GM12878 (cell line): ENCODE results near the gene LENEP. TPM values are rescaled to one million over a fixed set of nuclear protein-coding genes. Genes with fewer than 3 reads are reported as not detected.

Experiments used
- ATAC-seq: fragments of 200-7000 bp; cut with Tn5 transposase; 3 replicates; pipeline ENCODE4 v1.9.1; 2020; ENCODE audit warnings: mild to moderate bottlenecking, moderate library complexity
- BruUV-seq: library from RNA; stranded (reverse); fragments of 400-500 nt; replicated peaks from 2 replicates; lab custom pipeline; 2021; lab: Mats Ljungman, UMichigan
- CTCF ChIA-PET: fragments of 300-600 bp; sonication (Branson Sonifier 250); formaldehyde crosslinking; extraction: SDS; loops from one replicate; lab custom pipeline; 2021; ENCODE audit warnings: inconsistent platforms; lab: Yijun Ruan, JAX
- POLR2A ChIA-PET: fragments of 350-600 bp; formaldehyde crosslinking; extraction: SDS; loops from one replicate; lab custom pipeline; 2021; ENCODE audit warnings: inconsistent platforms; lab: Charles Lee
- RAD21 ChIA-PET: fragments of 300-600 bp; sonication (Branson Sonifier 250); formaldehyde crosslinking; loops from one replicate; lab custom pipeline; 2023; ENCODE audit warnings: antibody characterized with exemption; ENCODE audit not compliant: unreplicated experiment; lab: Charles Lee
- SMC1A ChIA-PET: fragments of 300-600 bp; sonication (Branson Sonifier 250); formaldehyde crosslinking; loops from one replicate; lab custom pipeline; 2023; ENCODE audit not compliant: unreplicated experiment, uncharacterized antibody; lab: Charles Lee
- DNase-seq: peaks from one replicate; pipeline ENCODE4 v3.0.0-alpha.2; 2011; ENCODE audit warnings: low read depth, low spot score
- FAIRE-seq: peaks from 3 replicates; lab custom pipeline; 2011; peaks lifted over from hg19 to GRCh38; lab: Jason Lieb, UNC
- H2AFZ ChIP-seq: 2 replicates; pipeline ENCODE4 v1.6.0; 2011; ENCODE audit warnings: low read depth, low read length, control low read depth; ENCODE audit not compliant: control insufficient read depth
- H3K27ac ChIP-seq: 2 replicates; pipeline ENCODE4 v1.5.1; 2011; ENCODE audit warnings: control low read depth; ENCODE audit not compliant: control insufficient read depth, insufficient read depth
- H3K27me3 ChIP-seq, 2 experiments: replicated peaks in 1 of 2; 2 replicates each; pipeline versions ENCODE4 v1.6.0 to v1.6.1; 2011; ENCODE audit warnings: low read length in 1 of 2; ENCODE audit not compliant: control insufficient read depth in 2 of 2, insufficient read depth in 2 of 2
- H3K36me3 ChIP-seq, 2 experiments: 2 replicates each; pipeline ENCODE4 v1.5.1; 2011; ENCODE audit warnings: low read length in 1 of 2; ENCODE audit not compliant: control insufficient read depth in 2 of 2, insufficient read depth in 2 of 2
- H3K4me1 ChIP-seq: 2 replicates; pipeline ENCODE4 v1.6.1; 2011; ENCODE audit warnings: mild to moderate bottlenecking, low read length, moderate library complexity, mixed read lengths; ENCODE audit not compliant: control insufficient read depth, insufficient read depth
- H3K4me2 ChIP-seq: 2 replicates; pipeline ENCODE4 v1.6.0; 2011; ENCODE audit warnings: control low read depth; ENCODE audit not compliant: control insufficient read depth, insufficient read depth
- H3K4me3 ChIP-seq: fragments of 200-600 bp; sonication (generic); 2 replicates; pipeline ENCODE4 v1.5.1; 2016
- H3K79me2 ChIP-seq: 2 replicates; pipeline ENCODE4 v1.6.0; 2011; ENCODE audit warnings: low read length; ENCODE audit not compliant: control insufficient read depth, insufficient read depth
- H3K9ac ChIP-seq: 2 replicates; pipeline ENCODE4 v1.8.0; 2011; ENCODE audit warnings: low read length, control low read depth, mixed read lengths; ENCODE audit not compliant: control insufficient read depth, insufficient read depth
- H3K9me3 ChIP-seq: replicated peaks from 3 replicates; pipeline ENCODE4 v1.5.1; 2011; ENCODE audit warnings: mild to moderate bottlenecking, low read length; ENCODE audit not compliant: control insufficient read depth, insufficient read depth
- H4K20me1 ChIP-seq: 2 replicates; pipeline ENCODE4 v1.6.0; 2011; ENCODE audit not compliant: control insufficient read depth, insufficient read depth
- BACH1 ChIP-seq: fragments of 450-650 bp; IDR thresholded peaks from 2 replicates; pipeline ENCODE4 v1.6.1; 2017; ENCODE audit warnings: mild to moderate bottlenecking, borderline replicate concordance
- DPF2 ChIP-seq: fragments of 450-650 bp; IDR thresholded peaks from 2 replicates; pipeline ENCODE4 v1.6.1; 2017; ENCODE audit warnings: mild to moderate bottlenecking
- WGBS: methylation state at CpG from one replicate; pipeline ENCODE4 v1.1.6; 2016; ENCODE audit warnings: low lambda C conversion rate; ENCODE audit not compliant: insufficient replicate concordance, insufficient coverage; ENCODE audit errors: missing lambda C conversion rate; 5-methylcytosine and 5-hydroxymethylcytosine counted together
- in situ Hi-C: fragments of 300-500 bp; cut with MboI; formaldehyde crosslinking; loops from 9 replicates; pipeline ENCODE4 v1.14.3; 2018; ENCODE audit warnings: mixed read lengths
- intact Hi-C: fragments of 100-400 bp; cut with micrococcal nuclease; formaldehyde crosslinking; loops from one replicate; pipeline ENCODE4 v1.14.2; 2022; ENCODE audit not compliant: unreplicated experiment
- polyA plus RNA-seq, 11 experiments: library from polyadenylated mRNA; depleted of rRNA in 4 of 11; unstranded in 6 of 11; stranded (reverse) in 5 of 11; fragments of >200 nt; fragmentation: Nextera tagmentation in 4 of 11; fragmentation: Illumina TruSeq in 1 of 11; extraction: Ambion mirVana in 4 of 11; extraction: Trizol in 1 of 11; gene quantifications; 1 replicate in 1 of 11; 2 replicates in 10 of 11; pipeline versions ENCODE4 v1.2.1 to v1.2.3, GENCODE V29; 2011 to 2016; ENCODE audit warnings: inconsistent platforms in 2 of 11, missing spikeins in 2 of 11, low read depth in 1 of 11
- total RNA-seq, 4 experiments: library from RNA; depleted of rRNA in 3 of 4; stranded (reverse); fragments of >200 nt in 3 of 4; fragmentation: Illumina TruSeq in 1 of 4; extraction: Trizol in 1 of 4; gene quantifications; 2 replicates each; pipeline versions ENCODE4 v1.2.1 to v1.2.3, GENCODE V29; 2013 to 2021
- TF ChIP-seq, protein P1 (sequence below): fragments of 150-350 bp; IDR thresholded peaks from 2 replicates; pipeline ENCODE4 v1.6.1; 2014; ENCODE audit warnings: mild to moderate bottlenecking, low read depth, low read length

LENEP gene
- total and polyA plus RNA-seq, 10 of the 15 experiments (the other 5 are each of a cell fraction or from before 2014, with no cell fraction given) = 0.27 to 1.1 (median 0.64) TPM; not detected in 7

DNA sequence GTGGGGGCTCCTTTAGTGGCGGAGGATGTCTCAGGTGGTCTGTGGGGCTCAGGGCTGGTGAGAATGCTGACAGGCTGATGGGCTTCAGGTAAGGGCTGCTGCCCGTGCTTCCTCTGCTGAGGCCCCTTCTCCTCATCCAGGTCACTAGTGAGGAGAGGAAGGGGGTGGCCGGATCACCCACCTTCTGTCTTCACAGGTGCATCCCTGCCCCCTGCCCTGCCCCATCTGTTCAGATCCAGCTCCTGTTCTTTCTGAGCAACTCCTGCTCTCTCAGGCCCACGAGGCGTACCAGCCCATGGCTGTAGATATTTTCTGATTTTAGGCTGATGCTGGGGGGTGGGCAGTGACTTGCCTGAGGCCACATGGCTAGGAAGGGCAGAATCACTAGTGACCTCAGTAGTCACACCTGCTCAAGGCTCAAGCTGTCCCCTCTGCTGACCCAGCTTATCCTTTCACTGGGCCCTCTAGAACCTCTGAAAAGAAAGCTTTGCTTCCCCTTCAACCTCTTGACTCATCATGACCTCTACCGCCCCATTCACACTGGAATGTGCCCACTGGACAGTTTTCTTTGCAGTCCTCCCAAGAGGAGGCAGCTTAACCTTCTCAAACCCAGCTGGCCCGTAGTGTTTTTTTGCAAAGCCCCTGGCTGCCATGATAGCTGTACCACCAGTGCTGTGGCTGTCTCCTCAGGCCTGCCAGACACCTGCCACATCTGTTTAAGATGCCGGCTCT, 25.4 kb downstream of the LENEP start:
- TF ChIP-seq BACH1 (0 out of 2 replicates have a peak, but pooled peaks have one; percentile 17), DPF2 (no peak)
- TF ChIP-seq, protein P1, sequence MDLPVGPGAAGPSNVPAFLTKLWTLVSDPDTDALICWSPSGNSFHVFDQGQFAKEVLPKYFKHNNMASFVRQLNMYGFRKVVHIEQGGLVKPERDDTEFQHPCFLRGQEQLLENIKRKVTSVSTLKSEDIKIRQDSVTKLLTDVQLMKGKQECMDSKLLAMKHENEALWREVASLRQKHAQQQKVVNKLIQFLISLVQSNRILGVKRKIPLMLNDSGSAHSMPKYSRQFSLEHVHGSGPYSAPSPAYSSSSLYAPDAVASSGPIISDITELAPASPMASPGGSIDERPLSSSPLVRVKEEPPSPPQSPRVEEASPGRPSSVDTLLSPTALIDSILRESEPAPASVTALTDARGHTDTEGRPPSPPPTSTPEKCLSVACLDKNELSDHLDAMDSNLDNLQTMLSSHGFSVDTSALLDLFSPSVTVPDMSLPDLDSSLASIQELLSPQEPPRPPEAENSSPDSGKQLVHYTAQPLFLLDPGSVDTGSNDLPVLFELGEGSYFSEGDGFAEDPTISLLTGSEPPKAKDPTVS = no peak
- TF ChIP-seq, all 136 proteins: peak for 1
- ChIA-PET CTCF (interaction anchor here (0.6 to 4.2 kb wide), 13 partner anchors 16 to 459 kb away, joined by 3 to 34 read pairs (median 5); partner anchors contain the start of genes KRTCAP2, PBXIP1, PMVK and SHC1), RAD21 (interaction anchor here (1.1 to 3.1 kb wide), 3 partner anchors 15 to 63 kb away, joined by 3 to 14 read pairs (median 4); partner anchors contain the start of genes PBXIP1 and ZBTB7B), POLR2A (interaction anchor here (1.6 to 2.8 kb wide), 3 partner anchors 15 to 83 kb away, joined by 4 to 10 read pairs (median 8); partner anchors contain the start of gene PMVK), SMC1A (interaction anchor here (0.8 to 1.6 kb wide), 6 partner anchors 27 to 70 kb away, joined by 3 to 5 read pairs (median 3); partner anchors contain the start of gene SHC1)
- intact Hi-C loops = no loop called here
- no peak for ATAC-seq
- no peak for FAIRE-seq
- H2AFZ ChIP-seq = no peak overlapping the region
- H3K36me3 ChIP-seq = peaks cover 0 to 15% of the 10 kb centered on the region in 2 experiments; a peak in 2 of 4 replicates
- no peaks in the 10 kb centered on the region for H3K9me3 ChIP-seq
- H3K79me2 ChIP-seq = no peaks in the 10 kb centered on the region; the same call in 1 of the 2 replicates
- 94% methylated on average over 7 of the region's 8 CpGs for WGBS
- no peaks in the 10 kb centered on the region; a peak in 1 of 4 replicates for H3K27me3 ChIP-seq
- H3K4me2 ChIP-seq = peak overlapping the region; percentile 35; the same call in 1 of the 2 replicates
- H4K20me1 ChIP-seq = no peaks in the 10 kb centered on the region
- BruUV-seq = no TSS peak
- no peak overlapping the region for H3K27ac ChIP-seq
- H3K9ac ChIP-seq = no peak overlapping the region
- peaks cover 19% of the 10 kb centered on the region for H3K4me1 ChIP-seq
- no peak overlapping the region for H3K4me3 ChIP-seq
- no peak for DNase-seq
- in situ Hi-C loops = no loop called here
